CD4-positive, alpha-beta T cell (primary cell): ENCODE measurements around the gene SAMD4A. TPM values are rescaled to one million over a fixed set of nuclear protein-coding genes. Genes with fewer than 3 reads are reported as not detected.

Experiments
- ATAC-seq: fragments of 200-7000 bp; cut with Tn5 transposase; one replicate; pipeline ENCODE4 v1.10.0; 2022; ENCODE audit warnings: mild to moderate bottlenecking; ENCODE audit not compliant: poor library complexity
- CTCF ChIA-PET: fragments of 350-600 bp; sonication (Branson Sonifier 250); formaldehyde crosslinking; loops from one replicate; lab custom pipeline; 2021; ENCODE audit warnings: antibody characterized with exemption, inconsistent platforms; lab: Charles Lee
- POLR2A ChIA-PET: fragments of 350-600 bp; sonication (Branson Sonifier 250); formaldehyde crosslinking; loops from one replicate; lab custom pipeline; 2021; ENCODE audit warnings: antibody characterized with exemption, inconsistent platforms; lab: Charles Lee
- DNase-seq, 14 experiments: peaks; one replicate each; pipeline ENCODE4 v3.0.0-alpha.2; 2013 to 2020; ENCODE audit warnings: mixed read lengths in 2 of 14
- H3K27ac ChIP-seq, 2 donors: one replicate each; pipeline versions ENCODE4 v1.5.1 to v1.7.0; 2013; ENCODE audit warnings: low read length in 2 of 2, low read depth in 1 of 2, mild to moderate bottlenecking in 1 of 2
- H3K27me3 ChIP-seq, 2 experiments: 1 replicate in 1 of 2; 2 replicates in 1 of 2; pipeline versions ENCODE4 v1.6.1 to v1.7.0; 2013; ENCODE audit warnings: low read length in 2 of 2, control low read depth in 1 of 2, mild to moderate bottlenecking in 1 of 2, moderate library complexity in 1 of 2; ENCODE audit not compliant: insufficient read depth in 2 of 2, control insufficient read depth in 1 of 2
- H3K36me3 ChIP-seq: one replicate; pipeline ENCODE4 v1.6.1; 2013; ENCODE audit warnings: low read length, control low read depth; ENCODE audit not compliant: insufficient read depth
- H3K4me1 ChIP-seq: one replicate; pipeline ENCODE4 v1.6.1; 2013; ENCODE audit warnings: low read length, control low read depth; ENCODE audit not compliant: insufficient read depth
- H3K4me3 ChIP-seq: one replicate; pipeline ENCODE4 v1.5.1; 2013; ENCODE audit warnings: mild to moderate bottlenecking, low read length, moderate library complexity
- H3K9me3 ChIP-seq, 2 experiments: 1 replicate in 1 of 2; 2 replicates in 1 of 2; pipeline versions ENCODE4 v1.6.1 to v1.7.0; 2013; ENCODE audit warnings: low read length in 2 of 2, mild to moderate bottlenecking in 2 of 2, control low read depth in 1 of 2, moderate library complexity in 1 of 2; ENCODE audit not compliant: control insufficient read depth in 1 of 2, insufficient read depth in 1 of 2
- H3K27ac Mint-ChIP-seq: one replicate; pipeline ENCODE4 v1.8.0; 2020; ENCODE audit warnings: mixed read lengths
- H3K27me3 Mint-ChIP-seq: one replicate; pipeline ENCODE4 v1.8.0; 2021; ENCODE audit warnings: mixed read lengths
- H3K36me3 Mint-ChIP-seq: one replicate; pipeline ENCODE4 v1.8.0; 2021; ENCODE audit warnings: low read depth, mixed read lengths
- H3K4me1 Mint-ChIP-seq: one replicate; pipeline ENCODE4 v1.8.0; 2021; ENCODE audit warnings: low read depth, mixed read lengths
- H3K4me3 Mint-ChIP-seq: one replicate; pipeline ENCODE4 v1.8.0; 2020; ENCODE audit warnings: mild to moderate bottlenecking, mixed read lengths
- H3K9me3 Mint-ChIP-seq: one replicate; pipeline ENCODE4 v1.8.0; 2020; ENCODE audit warnings: mixed read lengths
- intact Hi-C, 2 experiments: fragments of 100-400 bp; cut with DNase I in 1 of 2; cut with micrococcal nuclease in 1 of 2; formaldehyde crosslinking; loops; one replicate each; pipeline versions ENCODE4 v1.15.1 to v1.9.0; 2023 to 2025; cut with DNase I, micrococcal nuclease
- total RNA-seq, 174 experiments: library from RNA in 2 of 174; stranded (reverse) in 2 of 174; gene quantifications; one replicate each; pipeline ENCODE4 v1.2.3 and lab custom pipeline; 2021 to 2026
- TF ChIP-seq, protein P1 (sequence below): fragments of 200-600 bp; IDR thresholded peaks from one replicate; pipeline ENCODE4 v1.8.0; 2022; ENCODE audit warnings: antibody characterized with exemption, mild to moderate bottlenecking

SAMD4A gene
- total RNA-seq, 2 experiments from 2014 or later: 1.9 to 2.3 TPM

GRCh38 chr14:54653712-54654469, 87.0 kb downstream of the SAMD4A start:
- no peaks in the 10 kb centered on the region for H3K4me1 Mint-ChIP-seq
- H3K36me3 Mint-ChIP-seq: no peaks in the 10 kb centered on the region
- Histone ChIP-seq H3K27ac (no peak overlapping the region), H3K36me3 (no peaks in the 10 kb centered on the region), H3K9me3 (no peaks in the 10 kb centered on the region), H3K27me3 (no peaks in the 10 kb centered on the region), H3K4me3 (no peak overlapping the region), H3K4me1 (no peaks in the 10 kb centered on the region)
- no peak overlapping the region for H3K4me3 Mint-ChIP-seq
- H3K27ac Mint-ChIP-seq: no peak overlapping the region
- ATAC-seq (no peak), DNase-seq (no peak)
- H3K27me3 Mint-ChIP-seq: peaks cover 31% of the 10 kb centered on the region
- TF ChIP-seq, protein P1, sequence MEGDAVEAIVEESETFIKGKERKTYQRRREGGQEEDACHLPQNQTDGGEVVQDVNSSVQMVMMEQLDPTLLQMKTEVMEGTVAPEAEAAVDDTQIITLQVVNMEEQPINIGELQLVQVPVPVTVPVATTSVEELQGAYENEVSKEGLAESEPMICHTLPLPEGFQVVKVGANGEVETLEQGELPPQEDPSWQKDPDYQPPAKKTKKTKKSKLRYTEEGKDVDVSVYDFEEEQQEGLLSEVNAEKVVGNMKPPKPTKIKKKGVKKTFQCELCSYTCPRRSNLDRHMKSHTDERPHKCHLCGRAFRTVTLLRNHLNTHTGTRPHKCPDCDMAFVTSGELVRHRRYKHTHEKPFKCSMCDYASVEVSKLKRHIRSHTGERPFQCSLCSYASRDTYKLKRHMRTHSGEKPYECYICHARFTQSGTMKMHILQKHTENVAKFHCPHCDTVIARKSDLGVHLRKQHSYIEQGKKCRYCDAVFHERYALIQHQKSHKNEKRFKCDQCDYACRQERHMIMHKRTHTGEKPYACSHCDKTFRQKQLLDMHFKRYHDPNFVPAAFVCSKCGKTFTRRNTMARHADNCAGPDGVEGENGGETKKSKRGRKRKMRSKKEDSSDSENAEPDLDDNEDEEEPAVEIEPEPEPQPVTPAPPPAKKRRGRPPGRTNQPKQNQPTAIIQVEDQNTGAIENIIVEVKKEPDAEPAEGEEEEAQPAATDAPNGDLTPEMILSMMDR: no peak
- ChIA-PET CTCF (no interaction called here), POLR2A (no interaction called here)
- intact Hi-C loops: no loop called here
- H3K9me3 Mint-ChIP-seq: no peaks in the 10 kb centered on the region

DNA sequence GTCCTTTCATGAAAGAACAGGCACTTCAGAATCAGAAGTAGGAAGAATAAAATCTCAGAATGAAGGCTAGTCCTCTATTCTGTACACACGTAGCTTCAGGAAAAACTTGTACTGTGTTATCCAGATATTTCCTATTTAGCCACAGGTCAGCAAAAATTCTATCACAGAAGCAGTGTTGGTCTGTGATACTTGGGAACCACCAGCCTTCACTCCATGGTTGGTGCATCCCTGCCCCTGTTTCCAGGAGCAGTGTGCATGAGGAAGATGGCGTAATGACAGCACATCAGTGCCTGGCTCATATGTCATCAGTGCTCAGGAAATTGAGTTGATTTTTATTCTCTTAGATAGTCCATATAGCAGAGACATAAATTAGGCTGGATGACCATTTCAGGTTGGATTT, 87.7 kb downstream of the SAMD4A start:
- Histone ChIP-seq H3K4me3 (no peak overlapping the region), H3K27ac (no peak overlapping the region), H3K9me3 (no peaks in the 10 kb centered on the region), H3K36me3 (no peaks in the 10 kb centered on the region), H3K4me1 (no peaks in the 10 kb centered on the region), H3K27me3 (no peaks in the 10 kb centered on the region)
- TF ChIP-seq, protein P1: no peak
- ChIA-PET CTCF (no interaction called here), POLR2A (no interaction called here)
- ATAC-seq (no peak), DNase-seq (no peak)
- intact Hi-C loops: no loop called here
- Mint-ChIP-seq H3K27ac (no peak overlapping the region), H3K36me3 (no peaks in the 10 kb centered on the region), H3K27me3 (peaks cover 31% of the 10 kb centered on the region), H3K4me1 (no peaks in the 10 kb centered on the region), H3K9me3 (no peaks in the 10 kb centered on the region), H3K4me3 (no peak overlapping the region)

DNA sequence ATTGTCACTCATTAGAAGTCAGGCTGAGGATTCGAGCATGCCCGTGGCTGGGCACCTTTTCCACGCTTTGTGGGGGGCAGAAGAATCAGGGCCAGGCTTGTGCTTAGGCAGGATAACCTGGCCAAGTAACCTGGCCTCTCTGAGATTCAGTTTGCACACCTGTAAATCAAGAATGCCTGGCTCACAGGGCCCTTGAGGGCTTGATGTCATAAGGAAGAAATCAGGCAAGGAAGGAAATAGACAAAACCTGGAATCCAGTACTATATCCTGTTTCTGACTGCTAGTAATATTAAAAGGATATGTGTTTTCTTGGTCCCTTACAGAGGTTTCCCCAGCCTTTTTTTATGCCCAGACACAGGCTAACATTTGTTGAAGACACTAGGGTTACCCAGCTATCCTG, 91.9 kb downstream of the SAMD4A start:
- no peaks in the 10 kb centered on the region for H3K36me3 Mint-ChIP-seq
- H3K4me3 ChIP-seq: no peak overlapping the region
- no peaks in the 10 kb centered on the region for H3K4me1 ChIP-seq
- no peaks in the 10 kb centered on the region for H3K4me1 Mint-ChIP-seq
- ChIA-PET CTCF (no interaction called here), POLR2A (no interaction called here)
- no peak for DNase-seq
- no peaks in the 10 kb centered on the region for H3K27me3 ChIP-seq
- no peaks in the 10 kb centered on the region for H3K9me3 Mint-ChIP-seq
- H3K36me3 ChIP-seq: no peaks in the 10 kb centered on the region
- H3K27me3 Mint-ChIP-seq: peaks cover 14% of the 10 kb centered on the region
- no peak overlapping the region for H3K27ac ChIP-seq
- H3K27ac Mint-ChIP-seq: no peak overlapping the region
- TF ChIP-seq, protein P1: no peak
- H3K4me3 Mint-ChIP-seq: no peak overlapping the region
- intact Hi-C loops: no loop called here
- no peaks in the 10 kb centered on the region for H3K9me3 ChIP-seq
- ATAC-seq: no peak
